Skin epidermis (tissue), 12 donors: ENCODE measurements around the gene SLAMF8.

ENCODE experiments used
- H3K27ac ChIP-seq, 21 experiments: fragments of 200-600 bp; sonication (generic) in 11 of 21; one replicate each; pipeline ENCODE4 v1.5.0; 2020; ENCODE audit warnings: mild to moderate bottlenecking in 3 of 21, inconsistent platforms in 2 of 21, moderate library complexity in 2 of 21
- H3K4me3 ChIP-seq, 7 experiments: fragments of 200-600 bp; sonication (generic) in 2 of 7; one replicate each; pipeline ENCODE4 v1.5.0; 2020; ENCODE audit warnings: inconsistent platforms in 2 of 7, mild to moderate bottlenecking in 2 of 7, moderate library complexity in 1 of 7

The SLAMF8 gene

DNA sequence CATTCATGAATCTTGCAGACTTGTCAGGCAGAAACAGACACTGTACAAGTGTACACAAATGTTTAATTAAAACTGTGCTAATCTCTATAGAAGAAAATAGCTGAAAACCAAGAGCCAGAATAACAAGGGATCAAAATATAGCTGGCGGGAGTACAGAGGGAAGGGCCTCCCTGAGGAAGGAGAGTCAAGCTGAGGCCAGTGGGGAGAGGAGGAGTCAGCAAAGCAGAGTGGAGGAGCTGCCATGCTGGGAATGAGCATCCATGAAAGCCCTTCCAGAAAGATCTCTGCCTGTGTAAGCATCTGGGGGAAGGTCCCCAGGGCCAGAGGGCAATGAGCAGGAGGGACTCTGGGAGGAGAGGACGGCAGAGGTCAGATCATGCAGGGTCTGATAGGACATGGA is 15.1 kb downstream of the SLAMF8 start:
- Histone ChIP-seq H3K4me3 (no peak overlapping the region), H3K27ac (no peak overlapping the region)

DNA sequence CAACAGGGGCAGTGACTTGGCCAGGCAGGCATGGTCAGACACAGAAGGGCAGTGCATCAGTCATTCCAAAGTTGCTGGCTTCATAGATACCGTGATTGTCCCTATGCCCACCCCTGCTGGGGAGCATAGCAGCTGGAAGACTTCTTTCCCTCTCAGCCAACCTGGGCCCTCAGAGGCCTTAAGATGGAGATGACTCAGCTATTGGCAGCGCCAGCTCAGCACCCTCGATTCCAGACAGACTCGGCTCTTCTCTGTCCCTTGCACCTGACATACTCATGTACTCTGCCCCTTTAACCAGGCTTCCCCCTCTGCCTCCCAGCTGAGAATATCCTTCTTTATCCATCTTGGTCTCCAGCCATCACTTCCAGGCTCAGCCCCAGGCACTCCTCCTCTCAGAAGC is 16.8 kb downstream of the SLAMF8 start:
- Histone ChIP-seq H3K4me3 (no peak overlapping the region), H3K27ac (no peak overlapping the region)

DNA sequence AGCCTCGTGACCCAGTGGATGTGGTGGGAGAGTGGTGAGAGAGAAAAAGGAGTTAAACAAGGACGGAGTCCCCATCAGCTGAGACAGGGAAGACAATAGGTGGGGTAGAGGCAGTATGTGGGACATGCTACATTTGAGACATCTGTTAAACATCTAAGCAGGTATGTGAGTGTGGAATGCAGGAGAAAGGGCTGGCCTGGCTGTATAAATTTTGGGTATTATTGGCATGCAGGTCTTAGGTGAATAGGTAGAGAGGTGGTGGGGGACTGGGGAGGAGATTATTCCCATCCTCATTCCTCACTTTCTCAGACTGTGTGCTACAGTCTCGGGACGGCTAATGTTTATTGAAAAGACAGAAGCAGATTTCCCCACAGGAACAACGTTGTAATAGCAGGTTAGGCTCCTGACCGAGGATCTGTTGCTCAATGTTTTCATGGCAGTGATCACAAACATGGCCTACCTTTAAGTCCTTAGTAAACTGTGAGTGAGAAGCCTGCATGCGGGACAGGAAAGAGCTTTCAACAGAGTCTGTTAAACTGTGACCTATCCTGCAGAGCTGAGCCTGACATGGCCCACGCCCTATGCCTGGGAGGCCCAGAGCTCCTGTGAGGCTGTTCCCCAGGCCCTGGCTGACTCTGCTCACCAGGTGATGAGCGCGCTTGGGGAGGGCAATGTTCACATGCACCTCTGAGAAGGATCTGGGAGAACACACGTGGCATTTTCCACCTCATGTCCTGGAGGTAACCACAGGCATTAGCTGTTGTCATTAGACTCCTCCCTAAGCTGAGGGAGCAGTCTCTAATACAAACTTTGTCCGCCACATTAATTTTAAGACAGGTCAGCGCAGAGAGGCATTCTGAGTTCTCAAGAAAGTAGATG is 19.3 kb downstream of the SLAMF8 start:
- Histone ChIP-seq H3K27ac (peak overlapping the region in 4 of 21 experiments; percentile 11 to 38 (median 19)), H3K4me3 (no peak overlapping the region)

DNA sequence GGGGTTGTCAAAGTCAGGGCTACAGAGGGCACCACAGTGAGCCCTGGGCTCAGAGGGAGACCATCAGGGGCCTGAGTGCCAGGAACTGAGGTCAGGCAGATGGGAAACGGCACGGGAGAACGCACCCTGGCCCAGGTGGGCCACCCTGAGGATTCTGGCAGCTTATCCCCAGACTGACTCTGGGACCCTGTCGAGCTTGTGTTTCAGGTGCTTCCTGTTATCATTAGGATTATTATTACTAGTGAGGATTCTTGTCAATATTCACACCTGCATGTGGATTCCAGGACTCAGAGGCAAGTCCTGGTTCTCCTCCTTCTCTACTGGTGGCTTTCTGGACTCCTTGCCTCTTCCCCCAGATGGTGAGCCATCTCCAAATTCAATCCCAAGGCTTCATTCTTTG is 20.6 kb downstream of the SLAMF8 start:
- H3K27ac ChIP-seq: peak overlapping the region in 2 of 21 experiments; percentile 16 to 34
- no peak overlapping the region for H3K4me3 ChIP-seq

DNA sequence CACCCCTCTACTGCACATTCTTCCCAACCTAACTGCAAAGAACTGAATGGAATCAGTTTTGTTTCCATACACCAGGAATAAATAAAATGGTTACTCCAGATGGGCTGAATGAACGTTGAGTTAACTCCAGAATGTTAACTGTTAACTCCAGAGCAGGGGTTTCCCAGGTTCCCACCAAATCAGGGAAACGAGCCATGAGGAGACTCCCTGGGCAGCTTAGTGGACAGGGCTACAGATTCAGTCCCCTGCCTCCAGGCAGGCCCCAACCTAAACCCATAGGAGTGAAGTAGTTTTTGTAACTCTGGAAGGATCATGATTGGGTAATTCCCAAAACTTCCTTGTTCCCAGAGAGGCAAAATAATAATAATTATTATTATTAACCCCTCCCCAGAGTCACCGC is 21.7 kb downstream of the SLAMF8 start:
- Histone ChIP-seq H3K27ac (peak overlapping the region in 3 of 21 experiments; percentile 0 to 47 (median 33)), H3K4me3 (no peak overlapping the region)

DNA sequence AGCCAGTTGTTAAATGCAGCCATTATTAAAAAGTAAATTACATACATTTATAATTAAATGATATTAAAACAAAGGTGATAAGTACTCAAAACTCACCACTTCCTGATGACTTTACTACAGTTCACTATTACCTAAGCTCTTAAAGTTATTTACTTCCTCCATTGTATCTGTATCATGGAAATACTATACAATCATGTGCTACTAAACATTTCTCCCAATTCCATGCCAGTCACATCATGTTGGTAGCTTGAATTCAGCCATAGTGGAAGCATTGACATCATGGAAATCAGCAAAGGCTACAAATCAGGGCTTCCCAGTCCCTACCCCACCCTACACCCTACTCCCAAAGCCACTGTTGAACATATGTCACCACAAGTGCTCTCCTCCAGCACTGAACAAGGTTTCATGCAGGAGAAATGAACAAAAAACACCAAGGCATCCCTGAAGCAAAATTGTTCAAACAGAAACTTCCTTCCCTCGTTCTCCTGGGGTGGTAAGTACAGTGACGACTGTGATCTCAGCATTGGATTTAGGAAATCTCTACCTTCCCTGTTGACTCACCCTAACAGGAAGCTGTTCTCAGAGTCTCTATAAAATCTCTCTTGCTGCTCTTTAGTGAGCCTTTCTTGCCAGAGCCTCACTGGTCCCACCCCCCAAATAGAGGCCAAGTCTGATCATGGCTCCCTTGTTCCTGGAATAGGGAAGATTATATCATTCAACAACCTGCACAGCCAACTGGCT is 23.1 kb downstream of the SLAMF8 start:
- no peak overlapping the region for H3K4me3 ChIP-seq

DNA sequence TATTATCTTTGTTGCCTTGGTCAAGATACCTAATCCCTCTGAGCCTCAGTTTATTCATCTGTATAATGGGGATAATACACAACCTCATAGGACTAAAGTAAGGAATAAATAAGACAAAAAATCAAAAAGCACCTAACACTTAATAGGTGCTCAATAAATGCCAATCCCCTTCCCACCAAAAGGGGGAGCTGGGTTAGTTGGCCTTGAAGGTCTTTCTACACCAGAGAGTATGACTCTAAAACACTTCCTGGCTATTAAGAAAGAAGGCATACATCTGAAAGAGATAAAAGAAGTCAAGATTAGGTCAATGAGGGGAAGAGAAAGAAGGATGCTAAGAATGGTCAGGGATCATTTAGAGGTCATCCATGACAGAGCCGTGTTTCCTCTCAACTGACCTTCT is 24.7 kb downstream of the SLAMF8 start:
- no peak overlapping the region for H3K4me3 ChIP-seq
- no peak overlapping the region for H3K27ac ChIP-seq

More for the DNA sequence above, 23.1 kb downstream of the SLAMF8 start:
- peak overlapping the region in 7 of 21 experiments; percentile 10 to 65 (median 47) for H3K27ac ChIP-seq

DNA sequence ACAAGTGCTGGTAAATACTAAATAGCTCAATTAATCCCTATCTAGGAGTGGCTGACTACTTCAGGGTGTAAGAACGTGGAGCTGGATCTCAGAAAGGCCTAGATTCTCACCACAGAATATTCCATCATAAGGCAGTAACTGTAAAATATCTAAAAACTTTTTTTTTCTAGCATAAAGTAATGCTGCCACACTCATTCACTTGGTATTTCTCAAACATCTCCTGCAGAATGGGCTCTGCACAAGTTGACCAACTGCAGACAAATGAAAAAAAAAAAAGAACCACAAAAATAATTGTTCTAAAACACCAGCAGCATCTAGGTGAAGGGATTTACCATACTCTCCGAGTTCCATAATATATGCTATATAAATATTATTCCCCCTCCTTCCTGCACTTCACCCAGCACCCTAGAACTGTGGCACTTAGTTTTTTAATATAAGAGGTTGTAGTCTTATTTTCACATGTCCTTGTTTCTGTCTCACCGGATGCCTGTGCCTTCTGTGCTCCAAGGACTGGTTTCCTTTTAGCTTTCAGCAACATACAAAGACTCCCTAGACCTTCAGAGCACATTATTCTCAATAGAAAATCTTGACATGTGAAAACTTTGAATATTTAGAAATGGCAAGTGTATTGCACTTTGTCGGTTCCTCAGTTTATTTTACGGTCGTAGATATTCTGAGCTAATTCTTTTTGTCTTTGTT is 26.9 kb downstream of the SLAMF8 start:
- Histone ChIP-seq H3K4me3 (peak overlapping the region in 6 of 7 experiments; percentile 48 to 62 (median 58)), H3K27ac (peak overlapping the region in 18 of 21 experiments; percentile 77 to 97 (median 94))

DNA sequence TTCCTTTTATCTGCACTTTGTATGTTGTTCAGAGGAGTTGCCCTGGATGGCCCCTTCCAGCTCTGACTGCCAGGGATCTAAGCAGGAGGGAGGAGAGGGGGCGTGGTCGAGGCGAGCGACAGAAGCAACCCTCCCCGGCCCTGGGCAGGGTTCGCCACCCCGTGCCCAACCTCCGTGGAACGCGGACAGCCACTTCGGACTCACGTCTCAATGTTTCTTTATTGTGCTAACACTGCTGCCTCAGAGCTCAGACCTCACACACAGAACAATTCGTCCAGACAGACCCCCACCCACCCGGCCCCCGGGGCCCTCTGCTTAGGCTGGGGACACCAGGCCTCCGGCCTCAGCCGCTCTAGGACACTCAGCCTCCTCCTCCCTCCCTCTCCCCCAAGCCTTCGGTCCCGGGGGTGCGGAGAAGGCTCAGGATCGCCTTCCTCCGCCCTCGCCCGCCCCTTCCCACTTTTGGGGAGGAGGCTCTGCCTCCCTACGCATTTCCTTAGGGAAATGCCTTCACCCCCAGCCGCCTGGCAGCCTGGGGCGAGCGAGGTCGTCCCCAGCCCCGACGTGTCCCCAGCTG is 27.5 kb downstream of the SLAMF8 start:
- Histone ChIP-seq H3K27ac (peak overlapping the region; percentile 66 to 97 (median 93)), H3K4me3 (peak overlapping the region; percentile 48 to 64 (median 58))

DNA sequence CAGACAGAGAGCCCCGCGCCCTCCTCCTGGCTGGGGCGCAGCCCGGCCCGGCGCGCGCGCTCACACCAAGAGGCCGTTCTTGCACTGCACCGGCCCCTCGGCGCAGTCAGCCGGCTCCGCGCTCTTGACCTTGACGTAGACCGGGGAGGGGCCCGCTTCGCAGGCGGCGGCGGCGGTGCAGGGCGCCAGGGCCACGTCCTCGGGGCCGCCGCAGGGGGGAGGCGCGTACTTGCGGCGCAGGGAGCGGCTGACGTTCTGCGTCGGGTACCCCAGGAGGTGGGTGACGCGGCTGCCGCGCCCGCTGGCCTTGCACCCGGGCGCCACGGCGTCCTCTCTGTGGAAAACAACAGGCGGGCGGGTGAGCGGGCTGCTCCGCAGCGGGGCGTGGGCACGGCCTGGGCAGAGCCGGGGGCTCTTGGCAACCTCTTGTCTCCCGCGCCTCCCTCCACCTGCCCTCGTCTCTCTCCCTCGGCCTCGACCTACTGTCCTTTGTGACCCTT is 28.1 kb downstream of the SLAMF8 start:
- H3K27ac ChIP-seq: peak overlapping the region; percentile 66 to 97 (median 93)
- H3K4me3 ChIP-seq: peak overlapping the region; percentile 48 to 64 (median 58)

DNA sequence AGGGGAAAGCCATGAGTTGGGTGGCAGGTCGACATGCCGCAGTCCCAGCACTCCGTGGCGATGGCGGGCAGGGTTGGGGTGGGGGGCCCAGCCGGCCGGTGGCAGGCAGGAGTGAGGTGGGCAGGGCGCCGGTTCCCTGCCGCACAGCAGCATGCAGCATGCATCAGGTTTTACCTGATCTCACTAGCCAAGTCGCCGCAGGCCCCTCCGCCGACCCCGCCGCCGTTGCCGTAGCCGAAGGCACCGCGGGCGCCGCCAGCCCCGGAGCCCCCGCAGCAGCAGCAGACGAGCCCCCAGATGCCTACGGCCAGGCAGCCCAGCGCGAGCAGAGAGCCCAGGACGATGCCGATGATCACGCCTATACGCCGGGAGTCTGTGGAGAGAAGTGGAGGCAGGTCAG is 29.0 kb downstream of the SLAMF8 start:
- Histone ChIP-seq H3K4me3 (peak overlapping the region in 2 of 7 experiments; percentile 48 to 57), H3K27ac (peak overlapping the region in 7 of 21 experiments; percentile 12 to 96 (median 95))

DNA sequence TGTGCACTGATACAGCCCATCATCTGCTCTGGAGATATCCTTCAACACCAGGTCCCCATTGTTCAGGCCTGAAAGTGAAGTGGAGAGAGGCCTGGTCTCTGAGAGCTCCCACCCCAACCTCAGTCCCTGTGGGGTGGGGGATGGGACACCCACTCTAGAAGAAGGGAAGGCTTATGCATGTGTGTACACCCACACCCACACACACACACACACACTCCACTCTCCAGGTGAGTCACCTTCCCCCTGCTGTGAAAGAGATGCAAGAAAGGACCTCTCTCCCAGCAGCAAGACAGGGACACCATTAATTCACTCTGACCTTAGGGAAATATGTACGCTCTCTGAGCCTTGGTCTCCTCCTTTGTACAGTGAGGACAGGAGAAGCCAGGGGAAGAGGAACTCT is 29.9 kb downstream of the SLAMF8 start:
- H3K27ac ChIP-seq: peak overlapping the region in 1 of 21 experiments; percentile 63
- no peak overlapping the region for H3K4me3 ChIP-seq

DNA sequence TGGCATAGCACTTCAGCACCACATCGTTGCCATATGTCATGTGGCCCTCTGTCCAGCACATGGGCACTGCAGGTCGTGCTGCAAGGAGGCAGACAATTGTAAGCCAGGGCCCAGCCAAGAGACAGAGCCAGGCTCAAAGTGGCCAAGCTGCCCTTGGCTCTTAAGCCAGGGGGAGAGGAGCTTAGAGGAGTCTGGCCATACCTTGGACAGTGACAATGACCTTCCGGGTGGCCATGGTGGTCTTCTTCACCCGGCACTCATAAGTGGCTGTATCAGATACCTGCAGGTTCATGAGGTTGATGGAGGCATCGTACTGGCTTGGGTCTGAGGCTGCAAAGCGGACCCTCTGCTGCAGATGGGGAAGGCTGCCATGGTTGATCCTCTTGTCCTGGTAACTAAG is 31.2 kb downstream of the SLAMF8 start:
- no peak overlapping the region for H3K4me3 ChIP-seq
- H3K27ac ChIP-seq: peak overlapping the region in 1 of 21 experiments; percentile 10

DNA sequence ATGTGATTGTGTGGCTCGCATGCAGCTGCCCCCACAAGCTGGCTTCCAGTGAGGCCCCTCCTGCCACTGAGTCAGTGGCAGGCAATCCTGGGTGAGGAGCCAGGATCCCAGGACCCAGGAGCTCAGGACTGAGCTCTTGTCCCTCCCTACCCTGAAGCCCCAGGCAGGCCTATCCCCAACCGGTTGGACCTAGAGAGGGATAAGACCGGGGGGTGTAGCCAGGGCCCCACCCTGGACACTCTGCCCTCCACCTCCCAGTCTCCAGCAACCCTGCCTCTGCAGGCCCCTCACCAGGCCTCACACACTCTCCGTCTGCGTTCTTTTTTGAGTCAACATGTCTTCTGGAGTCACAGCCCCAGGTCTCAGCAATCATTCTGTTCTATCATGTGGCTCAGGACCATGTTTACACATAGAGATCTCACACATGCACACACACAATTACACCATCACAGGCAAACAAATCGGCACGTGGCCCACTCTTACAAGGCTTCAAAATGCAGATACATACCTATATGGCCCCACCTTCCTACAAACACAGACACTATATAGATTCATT is 33.2 kb downstream of the SLAMF8 start:
- Histone ChIP-seq H3K27ac (peak overlapping the region in 16 of 21 experiments; percentile 24 to 86 (median 59)), H3K4me3 (no peak overlapping the region)

DNA sequence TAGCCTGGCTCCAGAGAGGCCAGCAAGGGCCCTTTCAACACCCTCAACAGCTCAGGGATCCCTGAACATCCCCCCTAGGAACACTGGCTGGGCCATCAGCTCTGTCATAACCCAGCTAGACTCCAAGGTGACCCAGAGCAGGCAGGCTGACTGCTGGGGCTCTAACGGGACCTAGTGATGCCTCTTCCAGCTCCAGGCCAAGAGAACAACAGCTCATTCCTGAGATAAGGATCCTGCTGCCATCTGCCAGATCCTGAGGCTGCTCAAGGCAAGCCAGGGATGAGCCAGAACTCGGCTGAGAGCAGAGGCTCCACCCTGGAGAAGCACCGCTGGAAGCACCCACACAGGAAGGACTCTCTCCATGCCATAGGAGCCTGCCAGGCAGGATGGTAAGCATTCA is 33.8 kb downstream of the SLAMF8 start:
- H3K4me3 ChIP-seq: peak overlapping the region in 1 of 7 experiments; percentile 7
- peak overlapping the region in 10 of 21 experiments; percentile 38 to 86 (median 72) for H3K27ac ChIP-seq

DNA sequence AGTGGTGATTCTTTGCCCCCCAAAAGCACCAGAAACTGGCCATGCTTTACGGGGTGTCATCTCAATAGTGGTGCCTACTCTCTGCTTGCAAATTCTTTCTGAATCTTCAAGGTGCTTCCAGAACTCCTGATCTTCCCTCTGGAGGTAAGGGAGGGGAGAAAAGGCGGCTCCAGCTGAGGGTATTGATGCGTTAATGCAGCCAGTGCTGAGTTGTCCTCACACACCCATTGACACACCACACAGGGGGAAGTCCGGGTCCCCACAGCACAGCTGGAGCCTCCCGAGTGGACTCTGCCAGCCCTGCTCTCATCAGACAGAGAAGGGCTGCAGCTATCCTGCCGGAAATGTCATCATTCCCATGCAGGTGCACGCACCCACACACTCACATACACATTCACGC is 34.5 kb downstream of the SLAMF8 start:
- peak overlapping the region in 9 of 21 experiments; percentile 23 to 86 (median 69) for H3K27ac ChIP-seq
- peak overlapping the region in 1 of 7 experiments; percentile 7 for H3K4me3 ChIP-seq

DNA sequence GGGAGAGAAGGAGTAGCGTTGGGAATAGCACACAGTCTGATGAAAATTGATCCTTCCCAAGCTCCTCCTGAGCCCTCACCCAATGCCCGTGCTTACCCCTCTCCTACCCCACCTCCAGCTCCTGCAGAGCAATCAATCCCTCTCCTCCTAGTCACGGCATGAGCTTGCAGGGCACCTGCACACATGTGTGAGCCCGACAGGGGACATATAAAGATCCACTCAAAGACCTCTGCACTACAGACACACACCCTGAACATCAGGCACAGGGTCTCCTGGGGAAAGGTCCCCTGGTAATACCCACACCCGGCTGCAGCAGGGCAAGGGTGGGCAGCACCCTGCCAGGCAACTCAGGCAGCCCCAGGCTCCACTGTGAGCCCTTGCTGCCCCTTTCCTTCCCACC is 35.4 kb downstream of the SLAMF8 start:
- peak overlapping the region in 1 of 21 experiments; percentile 74 for H3K27ac ChIP-seq

DNA sequence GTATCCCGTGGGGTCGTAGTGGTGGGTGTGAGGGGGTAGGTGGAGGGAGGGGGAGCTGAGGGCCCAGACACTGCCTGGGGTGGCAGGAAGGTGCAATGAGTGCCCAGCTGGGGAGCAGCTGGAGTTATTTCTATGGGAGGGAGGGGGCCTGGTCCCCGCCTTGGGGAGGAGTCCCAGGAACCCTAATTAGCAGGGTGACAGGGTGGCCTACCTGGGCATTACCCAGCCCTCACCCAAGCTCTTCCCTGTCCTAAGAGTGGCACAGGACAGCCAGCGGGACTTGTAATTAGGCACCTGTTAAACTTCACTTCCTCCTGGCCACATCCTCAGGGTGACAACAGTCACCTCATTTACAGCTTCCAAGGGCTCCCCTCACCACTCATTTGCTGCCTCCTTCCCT is 35.9 kb downstream of the SLAMF8 start, which contains the start of gene VSIG8:
Gene VSIG8, minus strand, starts transcription at position 101 of the 400 bp plus-strand sequence. CDS start 136 bp downstream, outside the sequence.
- Histone ChIP-seq H3K4me3 (no peak within 1 kb of the TSS), H3K27ac (peak within 1 kb of the TSS in 5 of 21 experiments; percentile 48 to 85 (median 74))

More for the DNA sequence above, 35.4 kb downstream of the SLAMF8 start:
- no peak overlapping the region for H3K4me3 ChIP-seq

DNA sequence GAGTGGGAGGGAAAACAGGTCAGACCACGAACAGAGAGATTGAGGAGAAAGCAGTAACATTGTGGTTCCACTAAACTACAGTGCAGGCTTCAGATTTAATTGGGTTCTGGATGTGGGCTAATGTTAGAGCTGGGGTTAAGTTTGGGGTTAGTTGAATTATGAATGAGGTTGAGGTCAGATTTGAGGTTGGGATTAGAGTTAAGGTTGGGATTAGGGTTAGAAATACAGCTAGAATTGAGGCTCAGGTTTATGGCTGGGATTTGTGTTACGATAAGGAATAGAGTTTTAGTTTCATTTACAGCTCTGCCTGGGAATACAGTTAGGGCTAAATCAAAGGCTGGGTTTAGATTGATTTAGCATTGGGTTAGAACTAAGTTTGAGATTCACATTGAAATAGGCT is 37.6 kb downstream of the SLAMF8 start:
- Histone ChIP-seq H3K4me3 (no peak overlapping the region), H3K27ac (peak overlapping the region in 1 of 21 experiments; percentile 6)
